Measurements from ENCODE around the gene ANKRD31. TPM values are rescaled to one million over a fixed set of nuclear protein-coding genes. Genes with fewer than 3 reads are reported as not detected.

The ANKRD31 gene
- total RNA-seq = under 0.01 TPM in 1 of 2 replicates, not detected in the other

GRCh38 chr5:75236322-75237316 is at the start of gene ANKRD31:
Gene ANKRD31 (minus strand): TSS chr5:75236878. CDS start chr5:75236686, 192 bp downstream.

GRCh38 chr5:75052192-75053053 is 184.3 kb downstream of the ANKRD31 start, which contains the start of gene GCNT4:
Gene GCNT4 (minus strand): TSS chr5:75052558. CDS start chr5:75030037, 22,521 bp downstream.

Other genes with a start within 250 kb of the ANKRD31 start
- gene GCNT4, start 184.3 kb downstream of the ANKRD31 start, total RNA-seq = 0.09 and 0.56 TPM in 2 replicates
- 43.9 and 50.2 TPM in 2 replicates for gene HMGCR, start 100.3 kb upstream of the ANKRD31 start, total RNA-seq

Data from endothelial cell of coronary artery (primary cell).